NCI-H1417 treated with DMSO at 0.1 percent for 48 hours (cell line): ENCODE results near the gene DRGX.

Source experiments
- DNase-seq: peaks from one replicate; lab custom pipeline; 2025; lab: John Stamatoyannopoulos, UW

DRGX gene

GRCh38 chr10:49318755-49319154 lies 77.1 kb downstream of the DRGX start:
- DNase-seq = no peak

- DNase-seq = no peak
Measured at GRCh38 chr10:49318028-49318427, 77.9 kb downstream of the DRGX start.

GRCh38 chr10:49314806-49315205 lies 81.1 kb downstream of the DRGX start:
- no peak for DNase-seq
